ENCODE results near the gene HTR2C. TPM values are rescaled to one million over a fixed set of nuclear protein-coding genes. Genes with fewer than 3 reads are reported as not detected.

Gene HTR2C
- total RNA-seq, 1 experiment from 2014 or later: 1.7 TPM

- no peak for TF ChIP-seq FOXP4 (CRISPR knock-in tag; IDR thresholded peaks at IDR 0.05)
- TF ChIP-seq, protein P1, sequence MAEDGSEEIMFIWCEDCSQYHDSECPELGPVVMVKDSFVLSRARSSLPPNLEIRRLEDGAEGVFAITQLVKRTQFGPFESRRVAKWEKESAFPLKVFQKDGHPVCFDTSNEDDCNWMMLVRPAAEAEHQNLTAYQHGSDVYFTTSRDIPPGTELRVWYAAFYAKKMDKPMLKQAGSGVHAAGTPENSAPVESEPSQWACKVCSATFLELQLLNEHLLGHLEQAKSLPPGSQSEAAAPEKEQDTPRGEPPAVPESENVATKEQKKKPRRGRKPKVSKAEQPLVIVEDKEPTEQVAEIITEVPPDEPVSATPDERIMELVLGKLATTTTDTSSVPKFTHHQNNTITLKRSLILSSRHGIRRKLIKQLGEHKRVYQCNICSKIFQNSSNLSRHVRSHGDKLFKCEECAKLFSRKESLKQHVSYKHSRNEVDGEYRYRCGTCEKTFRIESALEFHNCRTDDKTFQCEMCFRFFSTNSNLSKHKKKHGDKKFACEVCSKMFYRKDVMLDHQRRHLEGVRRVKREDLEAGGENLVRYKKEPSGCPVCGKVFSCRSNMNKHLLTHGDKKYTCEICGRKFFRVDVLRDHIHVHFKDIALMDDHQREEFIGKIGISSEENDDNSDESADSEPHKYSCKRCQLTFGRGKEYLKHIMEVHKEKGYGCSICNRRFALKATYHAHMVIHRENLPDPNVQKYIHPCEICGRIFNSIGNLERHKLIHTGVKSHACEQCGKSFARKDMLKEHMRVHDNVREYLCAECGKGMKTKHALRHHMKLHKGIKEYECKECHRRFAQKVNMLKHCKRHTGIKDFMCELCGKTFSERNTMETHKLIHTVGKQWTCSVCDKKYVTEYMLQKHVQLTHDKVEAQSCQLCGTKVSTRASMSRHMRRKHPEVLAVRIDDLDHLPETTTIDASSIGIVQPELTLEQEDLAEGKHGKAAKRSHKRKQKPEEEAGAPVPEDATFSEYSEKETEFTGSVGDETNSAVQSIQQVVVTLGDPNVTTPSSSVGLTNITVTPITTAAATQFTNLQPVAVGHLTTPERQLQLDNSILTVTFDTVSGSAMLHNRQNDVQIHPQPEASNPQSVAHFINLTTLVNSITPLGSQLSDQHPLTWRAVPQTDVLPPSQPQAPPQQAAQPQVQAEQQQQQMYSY (CRISPR knock-in tag; IDR thresholded peaks at IDR 0.05): no peak
- TF ChIP-seq CREM (CRISPR knock-in tag; IDR thresholded peaks at IDR 0.05): no peak
- TF ChIP-seq, protein P2, sequence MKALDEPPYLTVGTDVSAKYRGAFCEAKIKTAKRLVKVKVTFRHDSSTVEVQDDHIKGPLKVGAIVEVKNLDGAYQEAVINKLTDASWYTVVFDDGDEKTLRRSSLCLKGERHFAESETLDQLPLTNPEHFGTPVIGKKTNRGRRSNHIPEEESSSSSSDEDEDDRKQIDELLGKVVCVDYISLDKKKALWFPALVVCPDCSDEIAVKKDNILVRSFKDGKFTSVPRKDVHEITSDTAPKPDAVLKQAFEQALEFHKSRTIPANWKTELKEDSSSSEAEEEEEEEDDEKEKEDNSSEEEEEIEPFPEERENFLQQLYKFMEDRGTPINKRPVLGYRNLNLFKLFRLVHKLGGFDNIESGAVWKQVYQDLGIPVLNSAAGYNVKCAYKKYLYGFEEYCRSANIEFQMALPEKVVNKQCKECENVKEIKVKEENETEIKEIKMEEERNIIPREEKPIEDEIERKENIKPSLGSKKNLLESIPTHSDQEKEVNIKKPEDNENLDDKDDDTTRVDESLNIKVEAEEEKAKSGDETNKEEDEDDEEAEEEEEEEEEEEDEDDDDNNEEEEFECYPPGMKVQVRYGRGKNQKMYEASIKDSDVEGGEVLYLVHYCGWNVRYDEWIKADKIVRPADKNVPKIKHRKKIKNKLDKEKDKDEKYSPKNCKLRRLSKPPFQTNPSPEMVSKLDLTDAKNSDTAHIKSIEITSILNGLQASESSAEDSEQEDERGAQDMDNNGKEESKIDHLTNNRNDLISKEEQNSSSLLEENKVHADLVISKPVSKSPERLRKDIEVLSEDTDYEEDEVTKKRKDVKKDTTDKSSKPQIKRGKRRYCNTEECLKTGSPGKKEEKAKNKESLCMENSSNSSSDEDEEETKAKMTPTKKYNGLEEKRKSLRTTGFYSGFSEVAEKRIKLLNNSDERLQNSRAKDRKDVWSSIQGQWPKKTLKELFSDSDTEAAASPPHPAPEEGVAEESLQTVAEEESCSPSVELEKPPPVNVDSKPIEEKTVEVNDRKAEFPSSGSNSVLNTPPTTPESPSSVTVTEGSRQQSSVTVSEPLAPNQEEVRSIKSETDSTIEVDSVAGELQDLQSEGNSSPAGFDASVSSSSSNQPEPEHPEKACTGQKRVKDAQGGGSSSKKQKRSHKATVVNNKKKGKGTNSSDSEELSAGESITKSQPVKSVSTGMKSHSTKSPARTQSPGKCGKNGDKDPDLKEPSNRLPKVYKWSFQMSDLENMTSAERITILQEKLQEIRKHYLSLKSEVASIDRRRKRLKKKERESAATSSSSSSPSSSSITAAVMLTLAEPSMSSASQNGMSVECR (CRISPR knock-in tag; IDR thresholded peaks at IDR 0.05; ENCODE audit: borderline replicate concordance): no peak
- TF ChIP-seq, protein P3, sequence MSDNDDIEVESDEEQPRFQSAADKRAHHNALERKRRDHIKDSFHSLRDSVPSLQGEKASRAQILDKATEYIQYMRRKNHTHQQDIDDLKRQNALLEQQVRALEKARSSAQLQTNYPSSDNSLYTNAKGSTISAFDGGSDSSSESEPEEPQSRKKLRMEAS (CRISPR knock-in tag; IDR thresholded peaks at IDR 0.05): no peak
- TF ChIP-seq ZNF671 (CRISPR knock-in tag; IDR thresholded peaks at IDR 0.05): no peak
These were observed 128.6 kb downstream of the HTR2C start (continued) for GRCh38 chrX:114712466-114712865.

DNA sequence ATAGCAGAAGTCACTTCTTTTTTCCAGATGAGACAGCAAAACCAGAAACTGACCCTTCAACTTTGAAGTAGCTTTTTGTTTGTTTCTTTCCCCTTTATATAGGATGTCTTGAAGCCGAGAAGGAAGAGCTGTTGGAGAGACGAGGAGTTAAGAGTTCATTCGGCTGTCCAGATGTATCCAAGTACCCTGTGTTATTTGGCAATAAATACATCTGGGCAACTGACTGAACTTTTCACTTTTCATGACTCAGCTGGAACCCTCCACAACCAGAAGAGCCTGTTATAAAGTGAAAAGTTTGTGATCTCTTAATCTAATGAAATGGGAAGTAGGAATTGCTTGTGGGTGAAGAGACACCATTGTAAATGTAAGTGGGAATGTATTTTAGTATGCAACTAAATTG, 131.2 kb downstream of the HTR2C start:
- CTCF ChIA-PET: interaction anchor here (0.8 kb wide), 1 partner anchor 89 kb away, joined by 3 read pairs; no protein-coding TSS in a partner anchor

More for the DNA sequence above, 131.2 kb downstream of the HTR2C start:
- peaks cover 2% of the 10 kb centered on the region for H3K27me3 Mint-ChIP-seq (ENCODE audit: low read depth)
- no peak for TF ChIP-seq ZNF425 (CRISPR knock-in tag; conservative IDR thresholded peaks at IDR 0.05)
- TF ChIP-seq ZNF121 (CRISPR knock-in tag; IDR thresholded peaks at IDR 0.05): no peak
- ATAC-seq: no peak
- peaks cover 1% of the 10 kb centered on the region; the same call in 1 of the 2 replicates for H3K36me3 Mint-ChIP-seq
- DNase-seq (ENCODE audit: low spot score): no peak
- no peak overlapping the region for H3K4me3 Mint-ChIP-seq
- H3K9me3 Mint-ChIP-seq: peaks cover 3% of the 10 kb centered on the region
- no peak overlapping the region for H3K27ac Mint-ChIP-seq
- POLR2A ChIA-PET: no interaction called here
- H3K4me1 Mint-ChIP-seq: no peaks in the 10 kb centered on the region

Measured in WTC11 (cell line).